HepG2 (cell line): ENCODE measurements around the gene SYNJ2. TPM values are rescaled to one million over a fixed set of nuclear protein-coding genes. Genes with fewer than 3 reads are reported as not detected.

Experiments
- CEBPG ChIP-seq: IDR thresholded peaks from 2 replicates; pipeline ENCODE4 v1.6.1; 2016
- FLYWCH1 ChIP-seq: sonication (generic); formaldehyde crosslinking; IDR thresholded peaks from 2 replicates; pipeline ENCODE4 v1.8.1; 2023; ENCODE audit warnings: mild to moderate bottlenecking, missing genetic modification reagents
- IRF1 ChIP-seq: sonication (generic); formaldehyde crosslinking; IDR thresholded peaks from 2 replicates; pipeline ENCODE4 v1.4.0; 2020; ENCODE audit warnings: low read depth, mild to moderate bottlenecking, missing genetic modification reagents
- KMT2B ChIP-seq: IDR thresholded peaks from 2 replicates; pipeline ENCODE4 v1.6.1; 2016; ENCODE audit warnings: missing genetic modification reagents, missing compliant biosample characterization
- MLLT10 ChIP-seq: sonication (generic); formaldehyde crosslinking; IDR thresholded peaks from 2 replicates; pipeline ENCODE4 v1.4.0; 2020; ENCODE audit warnings: missing genetic modification reagents
- NFKBIZ ChIP-seq: IDR thresholded peaks from 2 replicates; pipeline ENCODE4 v1.6.1; 2018; ENCODE audit warnings: missing genetic modification reagents, missing compliant biosample characterization
- PAXIP1 ChIP-seq: sonication (generic); formaldehyde crosslinking; conservative IDR thresholded peaks from 2 replicates; pipeline ENCODE4 v1.4.0; 2020; ENCODE audit warnings: mild to moderate bottlenecking, missing genetic modification reagents, moderate library complexity
- RAD51 ChIP-seq: fragments of 450-650 bp; IDR thresholded peaks from 2 replicates; pipeline ENCODE4 v1.6.1; 2016; ENCODE audit warnings: borderline replicate concordance
- TARDBP ChIP-seq: sonication (generic); formaldehyde crosslinking; IDR thresholded peaks from 2 replicates; pipeline ENCODE4 v1.8.0; 2022; ENCODE audit warnings: mild to moderate bottlenecking, missing genetic modification reagents
- TFE3 ChIP-seq: IDR thresholded peaks from 2 replicates; pipeline ENCODE4 v1.6.1; 2016
- THAP7 ChIP-seq: sonication (generic); formaldehyde crosslinking; IDR thresholded peaks from 2 replicates; pipeline ENCODE4 v1.8.1; 2023; ENCODE audit warnings: mild to moderate bottlenecking, missing genetic modification reagents
- WIZ ChIP-seq: sonication (generic); formaldehyde crosslinking; IDR thresholded peaks from 2 replicates; pipeline ENCODE4 v1.5.1; 2020; ENCODE audit warnings: mild to moderate bottlenecking, missing genetic modification reagents
- XRCC5 ChIP-seq: fragments of 200-400 bp; formaldehyde crosslinking; optimal IDR thresholded peaks from 2 replicates; pipeline ENCODE3; 2017; ENCODE audit warnings: mild to moderate bottlenecking, low read length
- ZBTB10 ChIP-seq: sonication (generic); formaldehyde crosslinking; IDR thresholded peaks from 2 replicates; pipeline ENCODE4 v1.4.0; 2020; ENCODE audit warnings: missing genetic modification reagents, borderline replicate concordance
- ZBTB34 ChIP-seq: sonication (generic); formaldehyde crosslinking; IDR thresholded peaks from 2 replicates; pipeline ENCODE4 v1.8.0; 2022; ENCODE audit warnings: mild to moderate bottlenecking, missing genetic modification reagents
- ZFP62 ChIP-seq: sonication (generic); formaldehyde crosslinking; IDR thresholded peaks from 2 replicates; pipeline ENCODE4 v1.4.0; 2020; ENCODE audit warnings: missing genetic modification reagents
- ZIK1 ChIP-seq: sonication (generic); formaldehyde crosslinking; IDR thresholded peaks from 2 replicates; pipeline ENCODE4 v1.5.0; 2020; ENCODE audit warnings: mild to moderate bottlenecking, low read depth, missing genetic modification reagents, borderline replicate concordance
- ZNF672 ChIP-seq: sonication (generic); formaldehyde crosslinking; IDR thresholded peaks from 2 replicates; pipeline ENCODE4 v1.8.1; 2022; ENCODE audit warnings: missing genetic modification reagents
- ZNF713 ChIP-seq: sonication (generic); formaldehyde crosslinking; IDR thresholded peaks from 2 replicates; pipeline ENCODE4 v1.4.0; 2020; ENCODE audit warnings: mild to moderate bottlenecking, missing genetic modification reagents
- polyA plus RNA-seq, 8 experiments: library from polyadenylated mRNA; depleted of rRNA in 3 of 8; stranded (reverse) in 7 of 8; unstranded in 1 of 8; fragments of >200 nt; fragmentation: Illumina TruSeq in 4 of 8; extraction: Trizol in 4 of 8; gene quantifications; 2 replicates each; pipeline versions ENCODE4 v1.2.1 to v1.2.3, GENCODE V29; 2011 to 2016; ENCODE audit warnings: low read depth in 4 of 8, missing spikeins in 1 of 8, mixed read lengths in 1 of 8; ENCODE audit not compliant: insufficient read depth in 1 of 8
- total RNA-seq, 5 experiments: library from RNA; depleted of rRNA; stranded (reverse); fragments of >200 nt; fragmentation: Illumina TruSeq; extraction: Trizol; gene quantifications; 2 replicates each; pipeline ENCODE4 v1.2.3, GENCODE V29; 2016; ENCODE audit warnings: low read depth in 1 of 5

The SYNJ2 gene
- total and polyA plus RNA-seq, 2 of the 13 experiments (the other 11 are each of a cell fraction or from before 2014, with no cell fraction given), result 39.1 to 57.6 TPM

DNA sequence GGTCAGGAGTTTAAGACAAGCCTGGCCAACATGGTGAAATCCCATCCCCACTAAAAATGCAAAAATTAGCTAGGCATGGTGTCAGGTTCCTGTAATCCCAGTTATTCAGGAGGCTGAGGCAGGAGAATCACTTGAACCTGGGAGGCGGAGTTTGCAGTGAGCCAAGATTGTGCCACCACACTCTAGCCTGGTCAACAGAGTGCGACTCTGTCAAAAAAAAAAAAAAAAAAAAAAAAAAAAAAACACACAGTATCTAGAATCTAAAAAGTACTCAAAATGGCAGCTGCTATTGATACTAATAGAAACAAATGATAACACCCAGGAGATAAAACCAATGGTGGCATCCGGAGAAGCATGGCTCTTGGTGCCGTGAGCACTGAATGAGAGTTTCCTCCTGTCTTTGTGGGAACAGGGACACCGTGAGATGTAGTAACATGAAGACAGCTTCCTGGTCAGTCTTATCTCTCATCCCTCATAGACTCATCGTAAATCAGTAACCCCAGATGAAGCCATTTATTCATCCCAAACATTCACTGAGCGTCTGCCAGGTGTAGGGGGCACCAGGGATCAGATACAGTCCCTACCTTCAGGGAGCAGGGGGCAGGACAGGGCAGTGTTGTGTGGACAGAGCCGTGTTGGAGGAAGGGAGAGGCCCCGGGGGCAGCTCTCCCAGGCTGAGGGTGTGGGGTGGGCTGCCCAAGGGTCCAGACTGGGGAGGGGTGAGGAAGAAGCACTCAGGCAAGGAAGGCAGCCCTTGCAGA lies 66.1 kb downstream of the SYNJ2 start (continued):
- TF ChIP-seq RAD51 (no peak), XRCC5 (peak; percentile 33), FLYWCH1 (CRISPR knock-in tag) (no peak), ZIK1 (no peak), ZNF713 (CRISPR knock-in tag) (no peak), KMT2B (CRISPR knock-in tag) (no peak), ZBTB34 (no peak), PAXIP1 (CRISPR knock-in tag) (0 out of 2 replicates have a peak, but pooled peaks have one; percentile 15), IRF1 (no peak), WIZ (no peak), TARDBP (CRISPR knock-in tag) (no peak), ZNF672 (no peak), ZFP62 (CRISPR knock-in tag) (no peak), ZBTB10 (CRISPR knock-in tag) (no peak), TFE3 (CRISPR knock-in tag) (no peak), MLLT10 (CRISPR knock-in tag) (no peak), NFKBIZ (no peak), THAP7 (CRISPR knock-in tag) (0 out of 2 replicates have a peak, but pooled peaks have one; percentile 23), CEBPG (CRISPR knock-in tag) (0 out of 2 replicates have a peak, but pooled peaks have one; percentile 13)
